GM12878 (cell line): ENCODE measurements around the gene NRXN3.

ENCODE experiments used
- EP300 ChIP-seq, 2 experiments: fragments of 150-350 bp in 1 of 2; IDR thresholded peaks; 2 replicates each; pipeline ENCODE4 v1.6.1; 2011 to 2012; ENCODE audit warnings: low read depth in 2 of 2, low read length in 2 of 2, borderline replicate concordance in 1 of 2, improper control_type of control experiment in 1 of 2, inconsistent platforms in 1 of 2; ENCODE audit not compliant: control insufficient read depth in 1 of 2
- TCF3 ChIP-seq: IDR thresholded peaks from 2 replicates; pipeline ENCODE4 v1.6.1; 2012; ENCODE audit warnings: low read depth, mild to moderate bottlenecking, low read length, borderline replicate concordance; ENCODE audit not compliant: insufficient read depth
- TF ChIP-seq, protein P1 (sequence below): fragments of 450-650 bp; IDR thresholded peaks from 2 replicates; pipeline ENCODE4 v1.6.1; 2017; ENCODE audit warnings: mild to moderate bottlenecking

DNA sequence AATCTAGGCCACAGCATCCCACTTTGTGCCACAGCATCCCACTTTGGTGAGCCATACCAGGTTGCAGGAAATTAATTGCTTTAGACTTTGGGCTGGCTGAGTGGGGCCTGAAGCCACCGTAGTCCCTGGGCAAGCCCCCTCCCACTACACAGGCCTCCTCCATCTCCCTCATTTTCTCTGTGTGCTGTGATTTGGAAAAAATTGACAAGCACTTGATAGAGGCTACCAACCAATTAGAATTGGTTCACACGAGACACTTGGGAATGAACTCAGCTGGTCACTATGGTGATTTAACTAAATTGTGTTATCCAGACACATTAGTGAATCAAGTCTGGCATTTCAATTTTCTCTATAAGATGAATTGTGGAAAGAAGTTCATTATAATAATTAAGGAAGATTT, 1560.0 kb downstream of the NRXN3 start:
- TF ChIP-seq, protein P1, sequence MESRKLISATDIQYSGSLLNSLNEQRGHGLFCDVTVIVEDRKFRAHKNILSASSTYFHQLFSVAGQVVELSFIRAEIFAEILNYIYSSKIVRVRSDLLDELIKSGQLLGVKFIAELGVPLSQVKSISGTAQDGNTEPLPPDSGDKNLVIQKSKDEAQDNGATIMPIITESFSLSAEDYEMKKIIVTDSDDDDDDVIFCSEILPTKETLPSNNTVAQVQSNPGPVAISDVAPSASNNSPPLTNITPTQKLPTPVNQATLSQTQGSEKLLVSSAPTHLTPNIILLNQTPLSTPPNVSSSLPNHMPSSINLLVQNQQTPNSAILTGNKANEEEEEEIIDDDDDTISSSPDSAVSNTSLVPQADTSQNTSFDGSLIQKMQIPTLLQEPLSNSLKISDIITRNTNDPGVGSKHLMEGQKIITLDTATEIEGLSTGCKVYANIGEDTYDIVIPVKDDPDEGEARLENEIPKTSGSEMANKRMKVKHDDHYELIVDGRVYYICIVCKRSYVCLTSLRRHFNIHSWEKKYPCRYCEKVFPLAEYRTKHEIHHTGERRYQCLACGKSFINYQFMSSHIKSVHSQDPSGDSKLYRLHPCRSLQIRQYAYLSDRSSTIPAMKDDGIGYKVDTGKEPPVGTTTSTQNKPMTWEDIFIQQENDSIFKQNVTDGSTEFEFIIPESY, result no peak
- no peak for TF ChIP-seq EP300 (IDR thresholded peaks at IDR 0.05; ENCODE audit: borderline replicate concordance in 1 of 2, control insufficient read depth in 1 of 2, low read depth in 2 of 2, low read length in 2 of 2)
- TF ChIP-seq TCF3, result no peak
